DMS53 (cell line): ENCODE measurements around the gene SCP2.
A peak's percentile ranks its signal among the peaks of the same experiment; 100 is the strongest.
"Not testable (repeated sequence)": the region's sequence is repeated elsewhere in the genome, so short reads cannot be mapped to it uniquely, and the experiment has no call there.

Experiments
- DNase-seq: peaks from one replicate; lab custom pipeline; 2025; lab: John Stamatoyannopoulos, UW

The SCP2 gene

GRCh38 chr1:52969234-52969633 lies 42.2 kb downstream of the SCP2 start:
- DNase-seq = not testable (repeated sequence)

GRCh38 chr1:52970149-52970548 lies 43.1 kb downstream of the SCP2 start:
- DNase-seq = peak; percentile 33

GRCh38 chr1:52973841-52974240 lies 46.8 kb downstream of the SCP2 start:
- no peak for DNase-seq

- no peak for DNase-seq
Measured at GRCh38 chr1:52976183-52977035, 49.3 kb downstream of the SCP2 start.

GRCh38 chr1:52978045-52978444 lies 51.0 kb downstream of the SCP2 start:
- DNase-seq = no peak

GRCh38 chr1:52992733-52993132 lies 65.7 kb downstream of the SCP2 start:
- not testable (repeated sequence) for DNase-seq

- no peak for DNase-seq
Measured at GRCh38 chr1:52994656-52995055, 67.6 kb downstream of the SCP2 start.

GRCh38 chr1:52996653-52997052 lies 69.6 kb downstream of the SCP2 start:
- no peak for DNase-seq

- no peak for DNase-seq
Measured at GRCh38 chr1:53001128-53001527, 74.1 kb downstream of the SCP2 start.

- not testable (repeated sequence) for DNase-seq
Measured at GRCh38 chr1:53006612-53007011, 79.5 kb downstream of the SCP2 start.

GRCh38 chr1:53010247-53010646 lies 83.2 kb downstream of the SCP2 start:
- DNase-seq = not testable (repeated sequence)

GRCh38 chr1:53011175-53011574 lies 84.1 kb downstream of the SCP2 start:
- no peak for DNase-seq

- DNase-seq = peak; percentile 99
Measured at GRCh38 chr1:53014791-53015507, 87.9 kb downstream of the SCP2 start.

GRCh38 chr1:53015508-53015860 lies 88.4 kb downstream of the SCP2 start:
- no peak for DNase-seq

- no peak for DNase-seq
Measured at GRCh38 chr1:53016705-53017104, 89.6 kb downstream of the SCP2 start.

GRCh38 chr1:53020588-53020987 lies 93.5 kb downstream of the SCP2 start:
- no peak for DNase-seq

GRCh38 chr1:53022179-53022578 lies 95.1 kb downstream of the SCP2 start:
- DNase-seq = no peak

- DNase-seq = no peak
Measured at GRCh38 chr1:53023546-53023945, 96.5 kb downstream of the SCP2 start.

GRCh38 chr1:53024117-53024516 lies 97.0 kb downstream of the SCP2 start:
- no peak for DNase-seq

GRCh38 chr1:53025034-53025768 lies 98.1 kb downstream of the SCP2 start:
- peak; percentile 19 for DNase-seq

- no peak for DNase-seq
Measured at GRCh38 chr1:53025769-53026112, 98.7 kb downstream of the SCP2 start.

- DNase-seq = no peak
Measured at GRCh38 chr1:53026254-53026653, 99.2 kb downstream of the SCP2 start.

- DNase-seq = no peak
Measured at GRCh38 chr1:53031732-53032131, 104.7 kb downstream of the SCP2 start.
